Panc1 (cell line): ENCODE data around the gene ADK. TPM values are rescaled to one million over a fixed set of nuclear protein-coding genes. Genes with fewer than 3 reads are reported as not detected.

Source experiments
- ATAC-seq: fragments of 200-7000 bp; cut with Tn5 transposase; 2 replicates; pipeline ENCODE4 v1.9.1; 2020; ENCODE audit warnings: mild to moderate bottlenecking, moderate library complexity
- BruUV-seq: library from RNA; stranded (reverse); fragments of 400-500 nt; replicated peaks from 2 replicates; lab custom pipeline; 2021; lab: Mats Ljungman, UMichigan
- CTCF ChIA-PET: fragments of 300-600 bp; sonication (Branson Sonifier 250); formaldehyde crosslinking; loops from one replicate; lab custom pipeline; 2022; ENCODE audit warnings: antibody characterized with exemption; lab: Charles Lee
- POLR2A ChIA-PET: fragments of 300-600 bp; sonication (Branson Sonifier 250); formaldehyde crosslinking; loops from one replicate; lab custom pipeline; 2022; ENCODE audit warnings: antibody characterized with exemption; lab: Charles Lee
- DNase-seq: peaks from one replicate; pipeline ENCODE4 v3.0.0-alpha.2; 2010; ENCODE audit warnings: low read depth, low spot score
- H3K27ac ChIP-seq: 2 replicates; pipeline ENCODE4 v1.5.1; 2011; ENCODE audit warnings: mild to moderate bottlenecking, low read length, inconsistent platforms
- H3K27me3 ChIP-seq: fragments of 200-500 bp; sonication (Bioruptor generic); 2 replicates; pipeline ENCODE4 v1.6.0; 2014; ENCODE audit warnings: low read length, inconsistent platforms; ENCODE audit not compliant: control insufficient read depth, insufficient read depth
- H3K36me3 ChIP-seq: fragments of 200-500 bp; sonication (Bioruptor generic); 2 replicates; pipeline ENCODE4 v1.5.1; 2014; ENCODE audit warnings: inconsistent platforms, mild to moderate bottlenecking, low read length, moderate library complexity; ENCODE audit not compliant: control insufficient read depth, insufficient read depth
- H3K4me1 ChIP-seq: 2 replicates; pipeline ENCODE4 v1.5.1; 2011; ENCODE audit warnings: inconsistent platforms, mild to moderate bottlenecking, low read length, moderate library complexity; ENCODE audit not compliant: control insufficient read depth, insufficient read depth
- H3K4me3 ChIP-seq, 2 experiments: 2 replicates each; pipeline ENCODE4 v1.5.1; 2011 to 2012; ENCODE audit warnings: low read depth in 2 of 2, low read length in 2 of 2, mild to moderate bottlenecking in 2 of 2, inconsistent platforms in 1 of 2, moderate library complexity in 1 of 2
- H3K9me3 ChIP-seq: fragments of 200-500 bp; sonication (Bioruptor generic); 2 replicates; pipeline ENCODE4 v1.5.1; 2014; ENCODE audit warnings: low read depth, mild to moderate bottlenecking, inconsistent platforms, low read length, moderate library complexity; ENCODE audit not compliant: control insufficient read depth, insufficient read depth
- CTCF ChIP-seq: fragments of 450-650 bp; IDR thresholded peaks from 2 replicates; pipeline ENCODE4 v1.5.1; 2017; ENCODE audit warnings: mild to moderate bottlenecking
- POLR2AphosphoS5 ChIP-seq: IDR thresholded peaks from 2 replicates; pipeline ENCODE4 v1.6.1; 2012; ENCODE audit warnings: mild to moderate bottlenecking, low read depth, low read length, moderate library complexity
- REST ChIP-seq, 2 experiments: IDR thresholded peaks; 2 replicates each; pipeline ENCODE4 v1.6.1; 2011 to 2012; ENCODE audit warnings: low read depth in 2 of 2, control low read depth in 1 of 2, low read length in 1 of 2, mild to moderate bottlenecking in 1 of 2, moderate library complexity in 1 of 2; ENCODE audit not compliant: insufficient read depth in 1 of 2
- SIN3A ChIP-seq: IDR thresholded peaks from 2 replicates; pipeline ENCODE4 v1.6.1; 2012; ENCODE audit warnings: low read depth, mild to moderate bottlenecking, low read length, moderate library complexity, borderline replicate concordance; ENCODE audit not compliant: insufficient read depth
- TCF7L2 ChIP-seq: IDR thresholded peaks from 2 replicates; pipeline ENCODE4 v1.6.1; 2011; ENCODE audit warnings: mild to moderate bottlenecking, low read depth, low read length, inconsistent platforms
- in situ Hi-C: cut with HindIII; loops from 2 replicates; pipeline ENCODE4 v1.10.0; 2016; ENCODE audit warnings: low sequenced_read_pairs, low pct_unique_long_range_greater_than_20kb
- intact Hi-C: fragments of 100-400 bp; cut with micrococcal nuclease; formaldehyde crosslinking; loops from one replicate; pipeline ENCODE4 v1.10.0; 2022; ENCODE audit not compliant: unreplicated experiment
- total RNA-seq: library from RNA; stranded (reverse); gene quantifications from one replicate; pipeline ENCODE4 v1.2.1, GENCODE V29; 2021; ENCODE audit not compliant: unreplicated experiment

ADK gene
- total RNA-seq, 1 experiment from 2014 or later: 64.5 TPM

GRCh38 chr10:74415146-74415839, 264.3 kb downstream of the ADK start:
- Histone ChIP-seq H3K36me3 (no peaks in the 10 kb centered on the region), H3K9me3 (no peaks in the 10 kb centered on the region), H3K27me3 (no peaks in the 10 kb centered on the region), H3K27ac (no peak overlapping the region), H3K4me3 (no peak overlapping the region), H3K4me1 (no peaks in the 10 kb centered on the region)
- ATAC-seq: no peak
- ChIA-PET POLR2A (no interaction called here), CTCF (no interaction called here)
- in situ Hi-C loops: no loop called here
- DNase-seq: no peak
- no TSS peak for BruUV-seq
- no peak for TF ChIP-seq REST (IDR thresholded peaks at IDR 0.05; ENCODE audit: insufficient read depth in 1 of 2, low read depth in 2 of 2, low read length in 1 of 2)
- no peak for TF ChIP-seq TCF7L2
- TF ChIP-seq SIN3A: no peak
- no peak for TF ChIP-seq POLR2AphosphoS5
- no peak for TF ChIP-seq CTCF
- intact Hi-C loops: no loop called here

DNA sequence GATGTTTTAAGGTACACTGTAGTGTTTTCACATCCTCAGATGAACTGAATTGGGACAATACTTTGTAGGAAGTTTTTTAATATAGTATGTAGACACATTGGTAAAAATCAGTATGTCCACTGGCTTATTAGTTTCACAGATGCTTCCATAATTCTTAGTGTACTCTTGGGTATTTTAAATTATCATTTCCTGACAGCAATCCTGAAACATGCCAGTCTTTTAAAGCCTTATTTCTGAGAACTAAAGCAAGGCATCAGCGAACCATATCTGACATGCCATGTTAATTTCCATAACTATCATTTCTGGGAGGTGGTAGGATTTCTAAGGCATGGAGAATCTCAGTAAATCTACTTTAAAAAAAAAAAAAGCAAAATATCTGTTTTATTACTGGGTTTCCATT, 266.4 kb downstream of the ADK start:
- no peak for ATAC-seq
- CTCF ChIA-PET: no interaction called here
- no peak for TF ChIP-seq CTCF
- no peak for TF ChIP-seq REST (IDR thresholded peaks at IDR 0.05; ENCODE audit: insufficient read depth in 1 of 2, low read depth in 2 of 2, low read length in 1 of 2)
- TF ChIP-seq POLR2AphosphoS5: no peak
- no peak for TF ChIP-seq TCF7L2
- no peak for TF ChIP-seq SIN3A
- intact Hi-C loops (no loop called here), in situ Hi-C loops (no loop called here)
- Histone ChIP-seq H3K4me3 (no peak overlapping the region), H3K27ac (no peak overlapping the region), H3K36me3 (no peaks in the 10 kb centered on the region), H3K9me3 (no peaks in the 10 kb centered on the region), H3K27me3 (no peaks in the 10 kb centered on the region), H3K4me1 (no peaks in the 10 kb centered on the region)
- BruUV-seq: no TSS peak
- POLR2A ChIA-PET: no interaction called here
- no peak for DNase-seq
